HepG2 (cell line): ENCODE data around the gene ZNF8. TPM values are rescaled to one million over a fixed set of nuclear protein-coding genes. Genes with fewer than 3 reads are reported as not detected.

Experiments used
- EHMT2 ChIP-seq: fragments of 200-600 bp; sonication (generic); IDR thresholded peaks from 2 replicates; pipeline ENCODE4 v1.7.0; 2017; ENCODE audit warnings: antibody characterized with exemption, low read depth, low read length, borderline replicate concordance
- GATAD2A ChIP-seq: IDR thresholded peaks from 2 replicates; pipeline ENCODE4 v1.6.1; 2016
- HMGXB4 ChIP-seq, 2 experiments: sonication (generic) in 1 of 2; formaldehyde crosslinking in 1 of 2; IDR thresholded peaks; 2 replicates each; pipeline versions ENCODE4 v1.4.0 to v1.6.1; 2018 to 2020; ENCODE audit warnings: missing genetic modification reagents in 2 of 2, borderline replicate concordance in 1 of 2, low read depth in 1 of 2, mild to moderate bottlenecking in 1 of 2, missing biosample characterization in 1 of 2
- PAXIP1 ChIP-seq: sonication (generic); formaldehyde crosslinking; conservative IDR thresholded peaks from 2 replicates; pipeline ENCODE4 v1.4.0; 2020; ENCODE audit warnings: mild to moderate bottlenecking, missing genetic modification reagents, moderate library complexity
- PLRG1 ChIP-seq: fragments of 450-650 bp; conservative IDR thresholded peaks from 2 replicates; pipeline ENCODE4 v1.6.1; 2016
- PLSCR1 ChIP-seq: sonication (generic); formaldehyde crosslinking; IDR thresholded peaks from 2 replicates; pipeline ENCODE4 v1.5.0; 2020; ENCODE audit warnings: missing genetic modification reagents, mild to moderate bottlenecking, borderline replicate concordance
- REXO4 ChIP-seq: sonication (generic); formaldehyde crosslinking; IDR thresholded peaks from 2 replicates; pipeline ENCODE4 v1.8.0; 2022; ENCODE audit warnings: missing genetic modification reagents, mild to moderate bottlenecking, borderline replicate concordance
- SIX4 ChIP-seq: sonication (generic); formaldehyde crosslinking; IDR thresholded peaks from 2 replicates; pipeline ENCODE4 v1.4.0; 2020; ENCODE audit warnings: missing genetic modification reagents
- ZNF276 ChIP-seq: sonication (generic); formaldehyde crosslinking; IDR thresholded peaks from 2 replicates; pipeline ENCODE4 v1.4.0; 2020; ENCODE audit warnings: mild to moderate bottlenecking, low read depth, missing genetic modification reagents
- ZNF318 ChIP-seq: sonication (generic); formaldehyde crosslinking; IDR thresholded peaks from 2 replicates; pipeline ENCODE4 v1.4.0; 2020; ENCODE audit warnings: mild to moderate bottlenecking, missing genetic modification reagents
- polyA plus RNA-seq, 8 experiments: library from polyadenylated mRNA; depleted of rRNA in 3 of 8; stranded (reverse) in 7 of 8; unstranded in 1 of 8; fragments of >200 nt; fragmentation: Illumina TruSeq in 4 of 8; extraction: Trizol in 4 of 8; gene quantifications; 2 replicates each; pipeline versions ENCODE4 v1.2.1 to v1.2.3, GENCODE V29; 2011 to 2016; ENCODE audit warnings: low read depth in 4 of 8, missing spikeins in 1 of 8, mixed read lengths in 1 of 8; ENCODE audit not compliant: insufficient read depth in 1 of 8
- total RNA-seq, 5 experiments: library from RNA; depleted of rRNA; stranded (reverse); fragments of >200 nt; fragmentation: Illumina TruSeq; extraction: Trizol; gene quantifications; 2 replicates each; pipeline ENCODE4 v1.2.3, GENCODE V29; 2016; ENCODE audit warnings: low read depth in 1 of 5

Gene ZNF8
- total and polyA plus RNA-seq, 2 of the 13 experiments (the other 11 are each of a cell fraction or from before 2014, with no cell fraction given) = 3.1 to 3.3 TPM

GRCh38 chr19:58326914-58327726 is 48.4 kb downstream of the ZNF8 start, which contains the start of gene ZSCAN22 (continued):
- TF ChIP-seq ZNF318 (CRISPR knock-in tag) (0 out of 2 replicates have a peak, but pooled peaks have one; percentile 27), PLSCR1 (CRISPR knock-in tag) (no peak), GATAD2A (CRISPR knock-in tag) (0 out of 2 replicates have a peak, but pooled peaks have one; percentile 22), ZNF276 (CRISPR knock-in tag) (0 out of 2 replicates have a peak, but pooled peaks have one; percentile 60), PLRG1 (no peak), HMGXB4 (CRISPR knock-in tag; IDR thresholded peaks at IDR 0.05; ENCODE audit: borderline replicate concordance in 1 of 2, low read depth in 1 of 2) (peak; percentile 80 to 90), EHMT2 (no peak), REXO4 (CRISPR knock-in tag) (no peak), PAXIP1 (no peak; the same call in none of the 2 replicates), SIX4 (CRISPR knock-in tag) (no peak)
